Measurements from ENCODE around the gene RPL23.

RPL23 gene

DNA sequence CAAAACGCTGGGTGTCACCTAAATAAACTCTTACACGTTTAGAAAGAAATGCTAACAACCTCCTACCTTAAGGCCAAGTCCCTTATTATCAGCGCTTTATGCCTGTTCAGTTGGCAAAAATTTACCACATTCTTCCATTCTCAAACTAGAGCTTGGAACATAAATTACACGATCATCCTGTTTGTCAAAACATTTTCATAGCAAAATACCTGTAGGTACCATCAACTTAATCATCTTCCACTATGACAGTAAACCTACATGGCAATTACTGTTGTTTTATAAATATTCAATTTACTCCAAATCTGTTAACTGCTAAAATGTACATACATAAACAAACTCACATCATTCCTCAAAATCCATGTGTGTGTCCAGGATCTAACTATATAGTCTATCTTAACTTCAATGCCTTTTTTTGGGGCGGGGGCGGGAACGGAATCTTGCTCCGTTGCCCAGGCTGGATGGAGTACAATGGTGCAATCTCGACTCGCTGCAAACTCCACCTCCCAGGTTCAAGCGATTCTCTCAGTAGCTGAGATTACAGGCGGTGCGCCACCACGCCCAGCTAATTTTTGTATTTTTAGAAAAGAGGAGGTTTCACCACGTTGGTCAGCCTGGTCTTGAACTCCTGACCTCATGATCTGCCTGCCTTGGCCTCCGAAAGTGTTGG is 4.4 kb downstream of the RPL23 start:
- Histone ChIP-seq H3K4me2 (ENCODE audit: low read length) (no peak overlapping the region), H2AFZ (no peak overlapping the region), H3K9ac (no peak overlapping the region), H3K4me3 (ENCODE audit: low read depth, low read length) (no peak overlapping the region), H3K27me3 (ENCODE audit: control insufficient read depth, insufficient read depth, low read length) (no peaks in the 10 kb centered on the region), H3K79me2 (peaks cover 9% of the 10 kb centered on the region), H3K27ac (no peak overlapping the region), H3K4me1 (peaks cover 14% of the 10 kb centered on the region), H3K9me3 (ENCODE audit: control insufficient read depth, low read length) (no peaks in the 10 kb centered on the region), H3K36me3 (ENCODE audit: control insufficient read depth, insufficient read depth, low read length) (no peaks in the 10 kb centered on the region)
- TF ChIP-seq, protein P1, sequence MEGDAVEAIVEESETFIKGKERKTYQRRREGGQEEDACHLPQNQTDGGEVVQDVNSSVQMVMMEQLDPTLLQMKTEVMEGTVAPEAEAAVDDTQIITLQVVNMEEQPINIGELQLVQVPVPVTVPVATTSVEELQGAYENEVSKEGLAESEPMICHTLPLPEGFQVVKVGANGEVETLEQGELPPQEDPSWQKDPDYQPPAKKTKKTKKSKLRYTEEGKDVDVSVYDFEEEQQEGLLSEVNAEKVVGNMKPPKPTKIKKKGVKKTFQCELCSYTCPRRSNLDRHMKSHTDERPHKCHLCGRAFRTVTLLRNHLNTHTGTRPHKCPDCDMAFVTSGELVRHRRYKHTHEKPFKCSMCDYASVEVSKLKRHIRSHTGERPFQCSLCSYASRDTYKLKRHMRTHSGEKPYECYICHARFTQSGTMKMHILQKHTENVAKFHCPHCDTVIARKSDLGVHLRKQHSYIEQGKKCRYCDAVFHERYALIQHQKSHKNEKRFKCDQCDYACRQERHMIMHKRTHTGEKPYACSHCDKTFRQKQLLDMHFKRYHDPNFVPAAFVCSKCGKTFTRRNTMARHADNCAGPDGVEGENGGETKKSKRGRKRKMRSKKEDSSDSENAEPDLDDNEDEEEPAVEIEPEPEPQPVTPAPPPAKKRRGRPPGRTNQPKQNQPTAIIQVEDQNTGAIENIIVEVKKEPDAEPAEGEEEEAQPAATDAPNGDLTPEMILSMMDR (IDR thresholded peaks at IDR 0.05) = no peak

DNA sequence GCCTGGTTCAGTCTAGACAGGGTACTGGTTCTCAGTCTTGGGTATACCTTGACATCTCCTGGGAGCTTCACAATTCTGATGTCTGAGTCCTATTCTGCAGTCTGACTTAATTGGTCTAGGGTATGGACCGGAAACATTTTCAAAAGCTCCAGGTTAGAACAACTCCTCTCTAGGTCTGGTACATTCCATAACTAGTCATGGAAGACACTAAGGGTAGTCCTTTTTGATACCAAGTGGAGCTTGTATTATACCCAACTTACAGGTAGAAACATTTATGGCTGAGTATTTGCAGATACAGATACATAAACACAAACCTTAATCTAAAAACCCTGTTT is 5.0 kb downstream of the RPL23 start:
- no peak overlapping the region for H3K9ac ChIP-seq
- H3K27ac ChIP-seq = no peak overlapping the region
- no peak overlapping the region for H3K4me2 ChIP-seq (ENCODE audit: low read length)
- H3K4me3 ChIP-seq (ENCODE audit: low read depth, low read length) = no peak overlapping the region
- no peaks in the 10 kb centered on the region for H3K27me3 ChIP-seq (ENCODE audit: control insufficient read depth, insufficient read depth, low read length)
- H3K79me2 ChIP-seq = peaks cover 9% of the 10 kb centered on the region
- H3K9me3 ChIP-seq (ENCODE audit: control insufficient read depth, low read length) = no peaks in the 10 kb centered on the region
- H2AFZ ChIP-seq = no peak overlapping the region
- TF ChIP-seq, protein P1 (IDR thresholded peaks at IDR 0.05) = no peak
- H3K4me1 ChIP-seq = peaks cover 14% of the 10 kb centered on the region
- no peaks in the 10 kb centered on the region for H3K36me3 ChIP-seq (ENCODE audit: control insufficient read depth, insufficient read depth, low read length)

DNA sequence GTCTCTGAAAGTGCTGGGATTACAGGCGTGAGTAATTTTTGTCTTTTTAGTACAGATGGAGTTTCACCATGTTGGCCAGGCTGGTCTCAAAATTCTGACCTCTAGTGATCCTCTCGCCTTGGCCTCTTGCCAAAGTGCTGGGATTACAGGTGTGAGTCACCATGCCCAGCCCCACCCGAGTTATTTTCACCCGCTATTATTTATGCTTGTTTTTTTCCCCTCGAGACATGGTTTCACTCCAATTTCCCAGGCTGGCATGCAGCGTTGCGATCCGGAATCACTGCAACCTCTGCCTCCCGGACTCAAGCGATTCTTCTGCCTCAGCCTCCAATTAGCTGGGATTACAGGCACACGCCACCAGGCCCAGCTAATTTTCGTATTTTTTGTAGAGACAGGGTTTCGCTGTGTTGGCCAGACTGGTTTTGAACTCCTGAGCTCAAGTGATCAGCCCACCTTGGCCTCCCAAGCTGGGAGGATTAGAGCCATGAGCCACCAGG is 9.2 kb downstream of the RPL23 start:
- no peak overlapping the region for H3K4me3 ChIP-seq (ENCODE audit: low read depth, low read length)
- no peaks in the 10 kb centered on the region for H3K4me1 ChIP-seq
- no peaks in the 10 kb centered on the region for H3K36me3 ChIP-seq (ENCODE audit: control insufficient read depth, insufficient read depth, low read length)
- H3K9me3 ChIP-seq (ENCODE audit: control insufficient read depth, low read length) = no peaks in the 10 kb centered on the region
- H3K4me2 ChIP-seq (ENCODE audit: low read length) = no peak overlapping the region
- H3K9ac ChIP-seq = no peak overlapping the region
- no peak overlapping the region for H2AFZ ChIP-seq
- TF ChIP-seq, protein P1 (IDR thresholded peaks at IDR 0.05) = no peak
- no peaks in the 10 kb centered on the region for H3K79me2 ChIP-seq
- no peak overlapping the region for H3K27ac ChIP-seq
- no peaks in the 10 kb centered on the region for H3K27me3 ChIP-seq (ENCODE audit: control insufficient read depth, insufficient read depth, low read length)

DNA sequence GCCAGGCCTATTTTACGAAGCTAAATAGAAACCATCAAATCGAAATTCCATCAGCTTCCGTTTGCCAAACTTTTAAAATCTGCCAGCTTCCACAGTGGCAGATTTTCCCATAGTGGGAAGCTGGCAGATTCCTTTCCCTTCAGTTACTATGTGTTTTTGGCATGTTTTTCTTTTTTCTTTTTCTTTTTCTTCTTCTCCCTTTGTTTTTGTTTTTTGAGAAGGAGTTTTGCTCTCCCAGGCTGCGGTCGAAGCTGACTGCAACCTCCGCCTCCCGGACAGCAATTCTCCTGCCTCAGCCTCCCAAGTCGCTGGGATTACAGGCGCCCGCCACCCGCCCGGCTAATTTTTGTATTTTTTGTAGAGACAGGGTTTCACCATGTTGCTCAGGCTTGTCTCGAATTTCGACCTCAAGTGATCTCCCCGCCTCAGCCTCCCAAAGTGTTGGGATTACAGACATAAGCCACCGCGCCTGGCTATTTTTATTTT is 27.7 kb downstream of the RPL23 start:
- peak overlapping the region; percentile 99 for H3K4me2 ChIP-seq (ENCODE audit: low read length)
- H3K79me2 ChIP-seq = peaks cover 39% of the 10 kb centered on the region
- no peaks in the 10 kb centered on the region for H3K36me3 ChIP-seq (ENCODE audit: control insufficient read depth, insufficient read depth, low read length)
- TF ChIP-seq, protein P1 (IDR thresholded peaks at IDR 0.05) = no peak
- H3K27ac ChIP-seq = peak overlapping the region; percentile 94
- H3K9me3 ChIP-seq (ENCODE audit: control insufficient read depth, low read length) = no peaks in the 10 kb centered on the region
- peak overlapping the region; percentile 100 for H3K4me3 ChIP-seq (ENCODE audit: low read depth, low read length)
- peak overlapping the region; percentile 96 for H2AFZ ChIP-seq
- H3K27me3 ChIP-seq (ENCODE audit: control insufficient read depth, insufficient read depth, low read length) = no peaks in the 10 kb centered on the region
- peak overlapping the region; percentile 53 for H3K9ac ChIP-seq
- H3K4me1 ChIP-seq = peaks cover 4% of the 10 kb centered on the region
